WTC11 (cell line): ENCODE data around the gene TSPAN31.

Experiments
- E2F4 ChIP-seq: sonication (generic); formaldehyde crosslinking; IDR thresholded peaks from 2 replicates; pipeline ENCODE4 v1.8.1; 2022; ENCODE audit warnings: low read depth, mild to moderate bottlenecking, moderate library complexity, missing genetic modification reagents, borderline replicate concordance
- IRF1 ChIP-seq: sonication (generic); formaldehyde crosslinking; IDR thresholded peaks from 2 replicates; pipeline ENCODE4 v1.8.0; 2023; ENCODE audit warnings: missing genetic modification reagents
- OVOL2 ChIP-seq: fragments of 250-450 bp; sonication (Bioruptor Pico); IDR thresholded peaks from 2 replicates; pipeline ENCODE4 v1.9.0; 2021; ENCODE audit warnings: mild to moderate bottlenecking, borderline replicate concordance
- TCF7 ChIP-seq: sonication (generic); formaldehyde crosslinking; IDR thresholded peaks from 2 replicates; pipeline ENCODE4 v1.8.0; 2022; ENCODE audit warnings: mild to moderate bottlenecking, low read depth, missing genetic modification reagents, moderate library complexity
- ZBTB21 ChIP-seq: sonication (generic); formaldehyde crosslinking; IDR thresholded peaks from 2 replicates; pipeline ENCODE4 v1.8.1; 2023; ENCODE audit warnings: mild to moderate bottlenecking, missing genetic modification reagents, borderline replicate concordance
- TF ChIP-seq, protein P1 (sequence below): fragments of 200-600 bp; IDR thresholded peaks from 2 replicates; pipeline ENCODE4 v1.8.0; 2022; ENCODE audit warnings: antibody characterized with exemption
- TF ChIP-seq, protein P2 (sequence below): sonication (generic); formaldehyde crosslinking; IDR thresholded peaks from 2 replicates; pipeline ENCODE4 v1.8.0; 2022; ENCODE audit warnings: mild to moderate bottlenecking, missing genetic modification reagents
- TF ChIP-seq, protein P3 (sequence below): sonication (generic); formaldehyde crosslinking; conservative IDR thresholded peaks from 2 replicates; pipeline ENCODE4 v1.8.1; 2022; ENCODE audit warnings: mild to moderate bottlenecking, missing genetic modification reagents

GRCh38 chr12:57764662-57765002 is 19.8 kb downstream of the TSPAN31 start:
- TF ChIP-seq, protein P1, sequence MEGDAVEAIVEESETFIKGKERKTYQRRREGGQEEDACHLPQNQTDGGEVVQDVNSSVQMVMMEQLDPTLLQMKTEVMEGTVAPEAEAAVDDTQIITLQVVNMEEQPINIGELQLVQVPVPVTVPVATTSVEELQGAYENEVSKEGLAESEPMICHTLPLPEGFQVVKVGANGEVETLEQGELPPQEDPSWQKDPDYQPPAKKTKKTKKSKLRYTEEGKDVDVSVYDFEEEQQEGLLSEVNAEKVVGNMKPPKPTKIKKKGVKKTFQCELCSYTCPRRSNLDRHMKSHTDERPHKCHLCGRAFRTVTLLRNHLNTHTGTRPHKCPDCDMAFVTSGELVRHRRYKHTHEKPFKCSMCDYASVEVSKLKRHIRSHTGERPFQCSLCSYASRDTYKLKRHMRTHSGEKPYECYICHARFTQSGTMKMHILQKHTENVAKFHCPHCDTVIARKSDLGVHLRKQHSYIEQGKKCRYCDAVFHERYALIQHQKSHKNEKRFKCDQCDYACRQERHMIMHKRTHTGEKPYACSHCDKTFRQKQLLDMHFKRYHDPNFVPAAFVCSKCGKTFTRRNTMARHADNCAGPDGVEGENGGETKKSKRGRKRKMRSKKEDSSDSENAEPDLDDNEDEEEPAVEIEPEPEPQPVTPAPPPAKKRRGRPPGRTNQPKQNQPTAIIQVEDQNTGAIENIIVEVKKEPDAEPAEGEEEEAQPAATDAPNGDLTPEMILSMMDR: no peak
- TF ChIP-seq, protein P2, sequence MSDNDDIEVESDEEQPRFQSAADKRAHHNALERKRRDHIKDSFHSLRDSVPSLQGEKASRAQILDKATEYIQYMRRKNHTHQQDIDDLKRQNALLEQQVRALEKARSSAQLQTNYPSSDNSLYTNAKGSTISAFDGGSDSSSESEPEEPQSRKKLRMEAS (CRISPR knock-in tag): peak; percentile 88
- TF ChIP-seq ZBTB21: no peak
- TF ChIP-seq OVOL2: no peak
- TF ChIP-seq IRF1: no peak
- TF ChIP-seq TCF7: no peak
- no peak for TF ChIP-seq E2F4 (CRISPR knock-in tag)
- TF ChIP-seq, protein P3, sequence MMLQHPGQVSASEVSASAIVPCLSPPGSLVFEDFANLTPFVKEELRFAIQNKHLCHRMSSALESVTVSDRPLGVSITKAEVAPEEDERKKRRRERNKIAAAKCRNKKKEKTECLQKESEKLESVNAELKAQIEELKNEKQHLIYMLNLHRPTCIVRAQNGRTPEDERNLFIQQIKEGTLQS (CRISPR knock-in tag): no peak
